NOMO-1 (cell line): ENCODE results near the gene MAST1.
"Not testable (repeated sequence)": the region's sequence is repeated elsewhere in the genome, so short reads cannot be mapped to it uniquely, and the experiment has no call there.

Experiments
- DNase-seq, 2 experiments: peaks; one replicate each; lab custom pipeline; 2025; ENCODE audit not compliant: unreplicated experiment in 2 of 2; lab: John Stamatoyannopoulos, UW

MAST1 gene

GRCh38 chr19:12838886-12839756, 806 bp downstream of the MAST1 start:
- no peak for DNase-seq

DNA sequence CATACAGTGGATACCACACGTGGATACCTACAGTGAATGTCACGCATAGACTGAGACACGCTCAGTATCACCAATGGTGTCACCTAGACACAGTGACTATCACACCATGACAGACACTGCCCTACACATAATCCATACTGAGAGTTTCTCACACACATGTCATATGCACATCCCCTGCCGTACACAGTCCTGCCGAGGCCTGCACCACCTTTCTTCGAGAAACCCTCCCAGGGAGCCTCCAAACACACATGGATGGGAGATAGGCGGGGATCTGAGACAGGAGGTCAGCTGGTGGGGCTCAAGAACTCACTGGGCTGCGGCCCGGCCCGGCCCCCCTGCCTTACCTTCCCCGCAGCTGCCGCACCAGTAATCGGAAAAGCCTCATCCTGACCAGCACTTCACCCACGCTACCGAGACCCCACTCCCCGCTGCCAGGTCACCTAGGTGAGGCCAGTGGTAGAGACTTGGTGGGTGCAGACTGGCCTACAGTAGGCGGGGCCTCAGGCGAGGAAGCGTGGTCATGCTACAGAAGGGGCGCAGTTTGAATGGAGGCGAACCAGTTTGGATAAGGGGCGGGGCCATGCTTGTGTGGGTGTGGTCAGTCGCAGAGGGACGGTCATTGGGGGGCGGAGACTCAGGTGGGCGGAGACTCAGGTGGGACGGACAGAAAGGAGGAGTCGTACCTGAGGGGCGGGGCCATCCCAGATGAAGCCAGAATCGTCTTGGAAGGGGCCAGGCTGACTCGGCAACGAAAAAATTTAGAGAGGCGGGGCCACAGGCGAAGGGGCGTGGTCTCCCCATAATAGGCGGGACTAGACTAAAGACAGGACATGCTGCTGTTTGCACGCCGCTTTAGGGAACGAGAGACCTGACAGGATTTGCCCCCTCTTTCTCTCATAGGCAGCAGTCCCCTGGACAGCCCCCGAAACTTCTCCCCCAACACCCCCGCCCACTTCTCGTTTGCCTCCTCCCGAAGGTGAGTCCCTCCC, 2.1 kb downstream of the MAST1 start:
- no peak for DNase-seq

DNA sequence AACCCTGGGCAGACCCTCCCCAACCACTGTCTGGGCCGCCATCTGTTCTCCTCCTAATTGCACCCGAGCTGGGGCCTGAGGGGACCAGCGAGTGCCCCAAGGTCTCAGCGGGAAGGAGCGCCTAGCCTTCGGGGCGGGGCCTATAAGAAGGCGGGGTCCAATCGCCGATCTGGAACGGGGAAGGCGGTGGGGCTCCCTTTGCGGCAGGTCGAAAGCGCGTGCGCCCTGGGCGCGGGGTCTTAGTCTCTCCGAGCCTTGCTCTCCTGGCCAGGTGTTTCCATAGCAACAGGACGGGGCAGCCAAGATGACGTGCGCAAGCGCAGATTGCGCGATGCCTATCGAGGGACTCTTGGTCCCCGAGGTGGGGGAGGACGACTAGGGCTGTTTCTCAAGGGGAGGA, 2.8 kb downstream of the MAST1 start:
- no peak for DNase-seq

GRCh38 chr19:12842511-12842910, 4.2 kb downstream of the MAST1 start:
- no peak for DNase-seq

GRCh38 chr19:12843328-12843727, 5.0 kb downstream of the MAST1 start:
- DNase-seq = no peak

DNA sequence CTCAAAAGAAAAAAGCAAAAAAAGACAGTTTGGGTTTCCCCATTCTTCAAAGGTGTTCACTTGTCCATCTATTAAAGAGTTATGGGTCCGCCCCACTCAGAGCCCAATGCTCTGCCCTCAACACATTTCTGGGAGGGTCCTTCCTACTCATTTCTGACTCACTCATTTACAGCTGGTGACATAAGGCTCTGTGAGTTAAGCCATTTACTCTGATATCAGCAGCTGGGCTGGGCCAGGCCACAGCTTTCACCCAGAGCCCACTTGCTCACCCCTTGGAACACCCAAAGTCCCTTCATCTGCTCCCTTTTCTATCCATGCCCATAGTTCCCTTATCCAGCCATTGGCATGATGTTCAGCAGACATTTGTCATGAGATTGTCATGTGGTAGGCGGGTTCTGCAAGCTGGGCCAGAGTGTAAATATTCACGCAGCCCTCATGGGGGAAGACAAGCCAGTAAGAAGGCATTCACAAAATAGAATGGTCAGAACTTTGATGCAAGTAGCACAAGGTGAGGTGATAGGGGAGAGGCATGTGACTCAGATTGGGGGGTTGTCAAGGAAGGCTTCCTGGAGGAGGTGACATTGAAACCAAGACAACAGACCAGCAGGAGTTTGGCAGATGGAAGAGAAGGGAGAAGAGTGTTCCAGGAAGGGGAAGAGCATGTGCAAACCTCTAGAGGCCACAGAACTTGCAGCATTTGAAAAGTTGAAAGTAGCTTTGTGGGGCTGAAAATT, 5.9 kb downstream of the MAST1 start:
- DNase-seq = no peak

DNA sequence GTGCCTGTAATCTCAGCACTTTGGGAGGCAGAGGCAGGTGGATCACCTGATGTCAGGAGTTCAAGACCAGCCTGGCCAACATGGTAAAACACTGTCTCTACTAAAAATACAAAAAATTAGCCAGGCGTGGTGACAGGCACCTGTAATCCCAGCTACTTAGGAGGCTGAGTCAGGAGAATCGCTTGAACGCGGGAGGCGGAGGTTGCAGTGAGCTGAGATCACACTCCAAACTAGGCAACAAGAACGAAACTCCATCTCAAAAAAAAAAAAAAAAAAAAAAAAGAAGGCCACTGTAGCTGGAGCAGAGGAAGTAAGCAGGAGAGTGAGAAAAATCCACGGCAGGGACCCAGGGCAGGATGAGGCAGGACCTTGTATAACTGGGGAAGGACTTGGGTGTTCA, 8.3 kb downstream of the MAST1 start:
- not testable (repeated sequence) for DNase-seq

DNA sequence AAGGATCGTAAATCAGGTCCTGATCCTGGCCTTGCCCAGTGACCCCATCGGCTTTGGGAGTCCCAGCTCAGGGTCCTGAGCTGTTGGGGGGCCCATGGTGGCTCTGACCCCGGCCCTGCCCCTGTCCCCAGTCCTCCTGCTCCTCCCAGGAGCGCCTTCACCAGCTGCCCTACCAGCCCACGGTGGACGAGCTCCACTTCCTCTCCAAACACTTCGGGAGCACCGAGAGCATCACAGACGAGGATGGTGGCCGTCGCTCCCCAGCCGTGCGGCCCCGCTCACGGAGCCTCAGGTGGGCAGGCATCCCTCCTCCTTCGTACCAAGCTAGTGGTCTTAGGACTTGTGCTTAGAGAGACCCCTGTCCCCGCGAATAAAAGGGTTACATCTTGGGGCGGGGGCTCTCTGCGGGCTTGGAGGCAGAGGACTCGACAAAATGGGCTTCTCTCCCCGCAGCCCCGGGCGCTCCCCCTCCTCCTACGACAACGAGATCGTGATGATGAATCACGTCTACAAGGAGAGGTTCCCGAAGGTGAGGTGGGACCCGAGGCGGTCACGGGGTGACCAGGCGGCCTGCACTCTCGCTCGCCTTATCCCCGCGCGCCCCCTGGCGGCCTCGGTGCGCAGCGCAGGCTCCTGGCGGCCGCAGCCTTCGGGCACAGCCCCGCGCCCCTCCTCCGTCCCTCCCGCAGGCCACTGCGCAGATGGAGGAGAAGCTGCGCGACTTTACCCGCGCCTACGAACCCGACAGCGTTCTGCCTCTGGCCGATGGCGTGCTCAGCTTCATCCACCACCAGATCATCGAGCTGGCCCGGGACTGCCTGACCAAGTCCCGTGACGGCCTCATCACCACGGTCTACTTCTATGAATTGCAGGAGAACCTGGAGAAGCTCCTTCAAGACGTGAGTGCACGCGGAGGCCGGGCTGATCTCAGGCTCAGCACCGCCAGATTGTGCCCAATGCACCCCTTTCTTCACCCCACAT, 9.1 kb downstream of the MAST1 start:
- peak; percentile 67 to 75 for DNase-seq

DNA sequence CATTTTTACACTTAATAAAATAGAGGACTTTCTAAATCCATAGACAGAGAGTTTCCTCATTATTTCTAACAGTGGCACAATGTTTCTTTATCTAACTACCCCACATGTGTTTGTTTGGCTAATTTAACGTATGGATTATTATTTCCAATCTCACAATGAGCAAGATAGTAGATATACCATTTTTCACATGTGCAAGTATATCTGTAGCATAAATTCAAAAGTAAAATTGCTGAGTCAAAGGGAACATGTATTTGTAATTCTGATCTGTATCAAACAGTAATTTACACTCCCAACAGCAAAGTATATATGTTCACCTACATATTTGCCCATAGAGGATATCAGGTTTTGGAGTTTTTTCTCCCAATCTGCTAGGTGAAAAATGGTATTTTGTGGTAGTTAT, 18.3 kb downstream of the MAST1 start:
- no peak for DNase-seq

GRCh38 chr19:12858041-12858928, 20.0 kb downstream of the MAST1 start:
- no peak for DNase-seq

DNA sequence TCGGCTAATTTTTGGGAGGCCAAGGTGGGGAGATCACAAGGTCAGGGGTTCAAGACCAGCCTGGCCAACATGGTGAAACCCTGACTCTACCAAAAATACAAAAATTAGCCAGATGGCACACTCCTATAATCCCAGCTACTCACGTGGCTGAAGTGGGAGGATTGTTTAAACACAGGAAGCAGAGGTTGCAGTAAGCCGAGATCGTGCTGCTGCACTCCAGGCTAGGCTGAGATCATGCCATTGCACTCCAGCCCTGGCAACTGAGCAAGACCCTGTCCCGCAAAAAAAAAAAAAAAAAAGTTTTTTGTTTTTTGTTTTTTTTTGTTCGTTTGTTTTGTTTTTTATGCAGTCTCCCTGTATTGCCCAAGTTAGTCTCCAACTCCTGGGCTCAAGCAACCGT, 21.2 kb downstream of the MAST1 start:
- DNase-seq = no peak

- DNase-seq = no peak
These were observed 25.8 kb downstream of the MAST1 start for GRCh38 chr19:12864143-12864542.

DNA sequence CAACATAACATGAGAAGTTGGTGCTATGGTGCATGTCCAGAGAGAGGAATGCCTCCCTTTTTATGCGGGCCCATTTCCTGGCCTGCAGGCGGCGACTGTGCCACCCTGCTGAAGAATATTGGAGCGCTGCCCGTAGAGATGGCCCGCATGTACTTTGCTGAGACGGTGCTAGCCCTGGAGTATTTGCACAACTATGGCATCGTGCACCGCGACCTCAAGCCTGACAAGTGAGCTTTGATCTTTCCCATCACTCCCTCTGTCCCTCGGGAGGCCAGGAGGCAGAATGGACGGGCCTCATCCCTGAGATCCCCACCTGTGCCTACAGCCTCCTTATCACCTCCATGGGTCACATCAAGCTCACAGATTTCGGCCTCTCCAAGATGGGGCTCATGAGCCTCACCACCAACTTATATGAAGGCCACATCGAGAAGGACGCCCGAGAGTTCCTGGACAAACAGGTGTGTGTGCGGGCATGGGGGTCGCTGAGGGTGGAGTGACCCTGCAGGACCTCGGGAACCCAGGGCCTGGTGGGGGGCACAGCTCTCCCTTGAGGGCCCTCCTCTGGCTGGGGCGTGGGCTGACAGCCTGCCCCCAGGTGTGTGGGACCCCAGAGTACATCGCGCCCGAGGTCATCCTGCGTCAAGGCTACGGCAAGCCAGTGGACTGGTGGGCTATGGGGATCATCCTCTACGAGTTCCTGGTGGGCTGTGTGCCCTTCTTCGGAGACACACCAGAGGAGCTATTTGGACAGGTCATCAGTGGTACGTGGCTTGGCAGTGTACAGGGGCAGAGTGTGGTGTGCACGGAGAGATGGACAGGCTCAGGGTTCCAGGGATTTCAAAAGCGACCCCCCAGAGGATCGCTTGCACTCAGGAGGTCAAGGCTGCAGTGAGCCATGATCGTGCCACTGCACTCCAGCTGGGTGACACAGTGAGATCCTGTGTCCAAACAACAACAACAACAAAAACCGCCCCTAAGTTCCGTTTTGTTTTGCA, 26.7 kb downstream of the MAST1 start:
- DNase-seq = peak; percentile 21 to 28

DNA sequence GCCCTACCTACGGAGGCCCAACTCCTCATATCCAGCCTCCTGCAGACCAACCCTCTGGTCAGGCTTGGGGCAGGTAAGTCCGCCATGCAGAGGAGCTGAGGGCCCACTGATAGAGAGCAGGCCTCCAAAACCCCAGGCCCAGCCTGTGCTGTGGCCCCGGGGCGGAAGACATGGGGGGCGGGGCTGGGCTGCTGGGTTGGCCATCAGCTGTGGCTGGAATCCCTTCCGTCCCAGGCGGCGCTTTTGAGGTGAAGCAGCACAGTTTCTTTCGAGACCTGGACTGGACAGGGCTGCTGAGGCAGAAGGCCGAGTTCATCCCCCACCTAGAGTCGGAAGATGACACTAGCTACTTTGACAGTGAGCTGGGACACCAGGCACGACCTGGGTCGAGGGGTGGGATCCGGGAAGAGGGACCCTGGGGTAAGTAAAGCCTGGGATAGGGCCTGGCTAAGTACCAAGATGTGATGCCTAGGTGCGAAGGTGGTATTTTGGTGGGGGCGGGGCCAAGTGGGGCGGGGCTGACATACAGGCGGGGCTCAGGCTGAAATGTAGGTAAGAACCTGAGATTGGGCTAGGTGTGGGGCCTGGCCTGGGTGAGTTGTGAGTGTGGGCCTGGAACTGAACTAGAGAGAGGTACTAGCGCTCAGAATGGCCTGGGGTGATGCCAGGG, 27.6 kb downstream of the MAST1 start:
- DNase-seq = no peak

DNA sequence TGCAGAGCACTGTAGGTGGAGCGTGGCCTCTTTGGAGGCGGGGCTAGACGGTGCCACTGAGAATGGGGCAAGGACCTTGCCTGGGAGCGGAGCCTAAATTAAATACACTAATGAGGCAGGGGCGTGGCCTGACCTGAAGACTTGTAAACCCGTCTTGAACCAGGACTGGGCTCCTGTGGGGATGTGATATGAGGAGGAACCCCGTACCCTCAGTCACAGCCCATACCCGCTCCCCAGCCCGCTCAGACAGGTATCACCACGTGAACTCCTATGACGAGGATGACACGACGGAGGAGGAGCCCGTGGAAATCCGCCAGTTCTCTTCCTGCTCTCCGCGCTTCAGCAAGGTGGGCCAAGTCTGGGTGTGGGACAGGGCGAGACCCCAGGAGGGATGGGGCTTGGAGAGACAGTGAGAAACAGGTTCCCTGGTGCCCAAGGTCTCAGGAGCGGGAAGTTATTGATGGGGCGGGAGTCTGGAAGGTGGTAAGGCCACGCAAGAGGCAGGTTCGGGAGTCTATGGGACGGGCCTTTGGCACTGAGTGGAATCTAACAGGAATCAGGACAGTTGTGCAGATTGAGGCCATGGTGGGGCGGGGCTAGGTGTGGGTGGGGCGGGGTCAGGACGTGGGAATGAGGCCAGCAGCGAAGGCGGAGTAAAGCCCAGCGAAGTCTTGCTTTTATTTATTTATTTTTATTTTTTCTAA, 28.3 kb downstream of the MAST1 start:
- no peak for DNase-seq
